OCI-LY7 (cell line): ENCODE measurements around the gene NRCAM. TPM values are rescaled to one million over a fixed set of nuclear protein-coding genes. Genes with fewer than 3 reads are reported as not detected.

Experiments used
- BruUV-seq: library from RNA; stranded (reverse); fragments of 400-500 nt; replicated peaks from 2 replicates; lab custom pipeline; 2021; lab: Mats Ljungman, UMichigan
- CTCF ChIA-PET: fragments of 300-600 bp; sonication (Branson Sonifier 250); formaldehyde crosslinking; loops from one replicate; lab custom pipeline; 2022; ENCODE audit warnings: antibody characterized with exemption; ENCODE audit not compliant: unreplicated experiment; lab: Charles Lee
- POLR2A ChIA-PET: fragments of 300-600 bp; sonication (Branson Sonifier 250); formaldehyde crosslinking; loops from one replicate; lab custom pipeline; 2022; ENCODE audit warnings: antibody characterized with exemption; lab: Charles Lee
- DNase-seq: peaks from one replicate; pipeline ENCODE4 v3.0.0-alpha.2; 2015; ENCODE audit warnings: low spot score
- H2AFZ ChIP-seq: fragments of 200-600 bp; sonication (generic), shearing (Covaris generic); 2 replicates; pipeline ENCODE4 v1.6.1; 2014; ENCODE audit warnings: mild to moderate bottlenecking, antibody characterized with exemption, low read length, moderate library complexity
- H3K27ac ChIP-seq: fragments of 200-600 bp; sonication (generic); 2 replicates; pipeline ENCODE4 v1.5.1; 2014; ENCODE audit warnings: mixed run types, low read depth, mild to moderate bottlenecking, moderate library complexity, low read length, inconsistent platforms; ENCODE audit not compliant: poor library complexity, severe bottlenecking
- H3K36me3 ChIP-seq: fragments of 200-600 bp; sonication (generic); 2 replicates; pipeline ENCODE4 v1.6.1; 2014; ENCODE audit warnings: mild to moderate bottlenecking, antibody characterized with exemption, low read length, moderate library complexity, mixed read lengths; ENCODE audit not compliant: insufficient read depth
- H3K4me1 ChIP-seq: fragments of 200-600 bp; sonication (generic); 2 replicates; pipeline ENCODE4 v1.5.1; 2014; ENCODE audit warnings: mild to moderate bottlenecking, low read length; ENCODE audit not compliant: insufficient read depth, poor library complexity, severe bottlenecking
- H3K4me2 ChIP-seq: fragments of 200-600 bp; sonication (generic); 2 replicates; pipeline ENCODE4 v1.6.1; 2014; ENCODE audit warnings: mild to moderate bottlenecking, low read length
- H3K4me3 ChIP-seq: fragments of 200-600 bp; sonication (generic); 2 replicates; pipeline ENCODE4 v1.5.1; 2014; ENCODE audit warnings: mild to moderate bottlenecking, low read depth, low read length; ENCODE audit not compliant: poor library complexity, severe bottlenecking
- H3K79me2 ChIP-seq: fragments of 200-600 bp; sonication (generic); 2 replicates; pipeline ENCODE4 v1.6.1; 2016; ENCODE audit warnings: low read depth, mild to moderate bottlenecking, low read length, moderate library complexity, mixed read lengths; ENCODE audit not compliant: insufficient read depth
- H3K9me2 ChIP-seq: fragments of 200-600 bp; sonication (generic); 2 replicates; pipeline ENCODE4 v1.6.1; 2016; ENCODE audit warnings: mild to moderate bottlenecking, low read length, mixed read lengths; ENCODE audit not compliant: insufficient read depth
- H3K9me3 ChIP-seq: fragments of 200-600 bp; sonication (generic); 2 replicates; pipeline ENCODE4 v1.6.1; 2014; ENCODE audit warnings: mild to moderate bottlenecking, mixed run types, low read length, mixed read lengths
- H4K20me1 ChIP-seq: fragments of 200-600 bp; sonication (generic); 2 replicates; pipeline ENCODE4 v1.6.1; 2014; ENCODE audit warnings: mild to moderate bottlenecking, antibody characterized with exemption, low read length, moderate library complexity, mixed read lengths; ENCODE audit not compliant: insufficient read depth
- EZH2phosphoT487 ChIP-seq: fragments of 200-600 bp; sonication (generic); IDR thresholded peaks from 2 replicates; pipeline ENCODE4 v1.6.1; 2018; ENCODE audit warnings: low read depth, borderline replicate concordance, mild to moderate bottlenecking, mixed run types, antibody characterized with exemption, low read length, moderate library complexity, mixed read lengths
- intact Hi-C: fragments of 100-400 bp; cut with micrococcal nuclease; formaldehyde crosslinking; loops from one replicate; pipeline ENCODE4 v1.10.0; 2022; ENCODE audit not compliant: unreplicated experiment
- total RNA-seq, 2 experiments: library from RNA; depleted of rRNA in 1 of 2; stranded (reverse); fragments of >200 nt in 1 of 2; shearing (Covaris generic) in 1 of 2; gene quantifications; 2 replicates each; pipeline ENCODE4 v1.2.3, GENCODE V29; 2014 to 2022
- TF ChIP-seq, protein P1 (sequence below): fragments of 200-600 bp; sonication (generic); conservative IDR thresholded peaks from 2 replicates; pipeline ENCODE4 v1.5.1; 2014; ENCODE audit warnings: mild to moderate bottlenecking, antibody characterized with exemption, low read length, moderate library complexity, mixed read lengths

The NRCAM gene
- total RNA-seq, 2 experiments from 2014 or later: not detected

DNA sequence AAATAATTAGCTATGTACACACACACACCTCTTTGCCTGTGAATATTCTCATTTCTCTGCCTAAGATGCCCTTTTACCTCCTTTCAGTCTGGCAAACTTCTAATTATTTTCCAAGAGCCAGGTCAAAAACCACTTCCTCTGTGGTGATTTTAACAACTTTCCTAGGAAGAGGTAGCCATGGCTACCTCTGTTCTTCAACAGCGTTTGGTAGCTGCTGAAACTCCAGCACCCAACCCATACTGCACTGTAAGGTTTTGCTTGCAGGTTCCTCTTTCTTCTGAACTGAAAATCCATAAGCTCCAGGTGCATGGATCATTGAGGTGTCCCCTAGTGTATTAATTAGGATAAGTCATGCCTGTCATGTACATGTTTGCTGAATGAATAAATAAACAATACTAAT lies 25.6 kb downstream of the NRCAM start:
- ChIA-PET POLR2A (interaction anchor here (1.1 kb wide), 1 partner anchor 40 kb away, joined by 3 read pairs; no protein-coding TSS in a partner anchor), CTCF (no interaction called here)
- Histone ChIP-seq H3K4me3 (no peak overlapping the region), H3K9me3 (no peaks in the 10 kb centered on the region), H3K4me1 (no peaks in the 10 kb centered on the region), H3K79me2 (no peaks in the 10 kb centered on the region), H3K4me2 (no peak overlapping the region), H4K20me1 (no peaks in the 10 kb centered on the region), H3K27ac (no peak overlapping the region), H3K9me2 (no peaks in the 10 kb centered on the region), H3K36me3 (no peaks in the 10 kb centered on the region), H2AFZ (no peak overlapping the region)
- DNase-seq: no peak
- intact Hi-C loops: no loop called here
- no TSS peak for BruUV-seq
- no peak for TF ChIP-seq EZH2phosphoT487
- TF ChIP-seq, protein P1, sequence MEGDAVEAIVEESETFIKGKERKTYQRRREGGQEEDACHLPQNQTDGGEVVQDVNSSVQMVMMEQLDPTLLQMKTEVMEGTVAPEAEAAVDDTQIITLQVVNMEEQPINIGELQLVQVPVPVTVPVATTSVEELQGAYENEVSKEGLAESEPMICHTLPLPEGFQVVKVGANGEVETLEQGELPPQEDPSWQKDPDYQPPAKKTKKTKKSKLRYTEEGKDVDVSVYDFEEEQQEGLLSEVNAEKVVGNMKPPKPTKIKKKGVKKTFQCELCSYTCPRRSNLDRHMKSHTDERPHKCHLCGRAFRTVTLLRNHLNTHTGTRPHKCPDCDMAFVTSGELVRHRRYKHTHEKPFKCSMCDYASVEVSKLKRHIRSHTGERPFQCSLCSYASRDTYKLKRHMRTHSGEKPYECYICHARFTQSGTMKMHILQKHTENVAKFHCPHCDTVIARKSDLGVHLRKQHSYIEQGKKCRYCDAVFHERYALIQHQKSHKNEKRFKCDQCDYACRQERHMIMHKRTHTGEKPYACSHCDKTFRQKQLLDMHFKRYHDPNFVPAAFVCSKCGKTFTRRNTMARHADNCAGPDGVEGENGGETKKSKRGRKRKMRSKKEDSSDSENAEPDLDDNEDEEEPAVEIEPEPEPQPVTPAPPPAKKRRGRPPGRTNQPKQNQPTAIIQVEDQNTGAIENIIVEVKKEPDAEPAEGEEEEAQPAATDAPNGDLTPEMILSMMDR: no peak

DNA sequence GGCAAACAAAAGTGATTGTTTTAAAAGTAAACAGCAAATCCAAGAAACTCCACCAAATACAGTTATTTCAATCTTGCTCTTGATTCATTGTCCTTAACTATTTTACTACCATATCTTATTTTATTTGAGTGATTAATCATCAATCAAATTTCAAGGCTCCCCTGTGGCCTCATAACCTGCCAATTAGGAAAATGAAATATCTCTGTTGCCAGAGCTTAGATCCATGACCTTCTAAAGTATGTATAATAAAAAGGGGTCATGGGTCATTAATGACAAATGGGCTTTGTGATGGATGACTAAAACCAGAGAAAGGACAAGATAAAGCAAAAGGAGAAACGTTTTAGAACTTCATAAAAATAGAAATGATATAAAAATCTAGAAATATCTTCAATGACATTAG lies 28.5 kb downstream of the NRCAM start:
- intact Hi-C loops: no loop called here
- CTCF ChIA-PET: no interaction called here

DNA sequence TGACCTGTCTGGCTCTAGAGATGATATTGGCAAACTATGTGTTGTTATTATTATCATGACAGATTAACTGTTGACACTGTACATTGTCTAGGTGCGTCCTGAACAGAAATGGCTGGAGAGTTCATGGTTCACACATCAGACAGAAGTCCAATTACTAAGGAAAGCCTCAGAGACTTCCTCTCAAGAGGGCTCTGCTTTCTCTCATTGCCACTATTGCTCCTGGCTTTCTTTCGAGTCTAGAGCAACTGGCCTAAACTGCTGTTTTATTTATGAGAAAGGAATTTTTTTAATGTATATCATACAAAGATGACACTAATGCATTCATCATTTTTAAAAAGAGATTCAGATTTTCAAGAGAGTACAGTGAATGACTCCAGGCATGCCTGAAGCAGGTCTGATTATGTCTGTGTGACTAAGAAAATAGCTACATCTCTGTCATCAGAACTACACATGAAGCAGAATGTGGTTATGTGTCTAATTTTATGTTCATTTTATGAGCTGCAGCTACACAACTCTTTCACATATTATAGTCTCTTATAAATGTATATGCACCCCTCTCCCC lies 30.4 kb downstream of the NRCAM start:
- Histone ChIP-seq H3K4me2 (no peak overlapping the region), H3K79me2 (no peaks in the 10 kb centered on the region), H3K36me3 (no peaks in the 10 kb centered on the region), H3K9me3 (no peaks in the 10 kb centered on the region), H2AFZ (no peak overlapping the region), H3K4me3 (no peak overlapping the region), H3K9me2 (no peaks in the 10 kb centered on the region), H3K27ac (no peak overlapping the region), H3K4me1 (no peaks in the 10 kb centered on the region), H4K20me1 (no peaks in the 10 kb centered on the region)
- ChIA-PET CTCF (no interaction called here), POLR2A (interaction anchor here (0.5 kb wide), 1 partner anchor 584 kb away, joined by 4 read pairs; no protein-coding TSS in a partner anchor)
- no peak for DNase-seq
- TF ChIP-seq, protein P1: no peak
- TF ChIP-seq EZH2phosphoT487: no peak
- no TSS peak for BruUV-seq
- intact Hi-C loops: no loop called here

More for the DNA sequence above, 28.5 kb downstream of the NRCAM start:
- Histone ChIP-seq H3K4me3 (no peak overlapping the region), H3K4me1 (no peaks in the 10 kb centered on the region), H2AFZ (no peak overlapping the region), H3K4me2 (no peak overlapping the region), H3K79me2 (no peaks in the 10 kb centered on the region), H3K9me3 (no peaks in the 10 kb centered on the region), H3K27ac (no peak overlapping the region), H3K36me3 (no peaks in the 10 kb centered on the region), H4K20me1 (no peaks in the 10 kb centered on the region), H3K9me2 (no peaks in the 10 kb centered on the region)
- TF ChIP-seq EZH2phosphoT487: no peak
- TF ChIP-seq, protein P1: no peak
- no peak for DNase-seq
- BruUV-seq: no TSS peak
- POLR2A ChIA-PET: no interaction called here
